22Rv1 (cell line): ENCODE data around the gene SLC12A1.

ENCODE experiments used
- ZFX ChIP-seq: fragments of 450-650 bp; IDR thresholded peaks from 2 replicates; pipeline ENCODE4 v1.6.1; 2017; ENCODE audit warnings: antibody characterized with exemption, borderline replicate concordance
- TF ChIP-seq, protein P1 (sequence below): fragments of 450-650 bp; IDR thresholded peaks from 2 replicates; pipeline ENCODE4 v1.5.1; 2017; ENCODE audit warnings: mild to moderate bottlenecking

DNA sequence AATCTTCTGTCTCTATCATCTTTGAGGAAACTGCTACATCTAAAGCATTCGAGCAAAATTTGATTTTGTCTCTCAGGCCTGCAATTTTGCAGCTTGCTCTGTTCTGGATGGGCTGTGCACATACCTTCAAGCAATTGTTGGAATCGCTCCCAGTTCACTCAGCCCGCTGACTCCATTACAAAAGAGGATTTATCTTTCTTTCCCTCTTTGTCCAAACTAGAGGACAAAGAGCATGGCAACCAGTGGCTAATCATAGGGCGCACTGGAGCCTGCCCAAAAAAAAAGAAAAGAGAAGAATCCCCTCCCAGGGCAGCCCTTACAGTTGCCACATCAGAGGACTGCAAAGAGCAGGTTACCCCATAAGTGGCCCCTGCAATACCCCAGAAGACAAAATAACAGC, 76.1 kb downstream of the SLC12A1 start:
- TF ChIP-seq, protein P1, sequence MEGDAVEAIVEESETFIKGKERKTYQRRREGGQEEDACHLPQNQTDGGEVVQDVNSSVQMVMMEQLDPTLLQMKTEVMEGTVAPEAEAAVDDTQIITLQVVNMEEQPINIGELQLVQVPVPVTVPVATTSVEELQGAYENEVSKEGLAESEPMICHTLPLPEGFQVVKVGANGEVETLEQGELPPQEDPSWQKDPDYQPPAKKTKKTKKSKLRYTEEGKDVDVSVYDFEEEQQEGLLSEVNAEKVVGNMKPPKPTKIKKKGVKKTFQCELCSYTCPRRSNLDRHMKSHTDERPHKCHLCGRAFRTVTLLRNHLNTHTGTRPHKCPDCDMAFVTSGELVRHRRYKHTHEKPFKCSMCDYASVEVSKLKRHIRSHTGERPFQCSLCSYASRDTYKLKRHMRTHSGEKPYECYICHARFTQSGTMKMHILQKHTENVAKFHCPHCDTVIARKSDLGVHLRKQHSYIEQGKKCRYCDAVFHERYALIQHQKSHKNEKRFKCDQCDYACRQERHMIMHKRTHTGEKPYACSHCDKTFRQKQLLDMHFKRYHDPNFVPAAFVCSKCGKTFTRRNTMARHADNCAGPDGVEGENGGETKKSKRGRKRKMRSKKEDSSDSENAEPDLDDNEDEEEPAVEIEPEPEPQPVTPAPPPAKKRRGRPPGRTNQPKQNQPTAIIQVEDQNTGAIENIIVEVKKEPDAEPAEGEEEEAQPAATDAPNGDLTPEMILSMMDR: no peak
- TF ChIP-seq ZFX: no peak
